IMR-90 (cell line): ENCODE data around the gene BTBD9. TPM values are rescaled to one million over a fixed set of nuclear protein-coding genes. Genes with fewer than 3 reads are reported as not detected.

Experiments
- ATAC-seq: fragments of 200-7000 bp; cut with Tn5 transposase; 2 replicates; pipeline ENCODE4 v1.9.1; 2020; ENCODE audit warnings: low read depth, mild to moderate bottlenecking, moderate library complexity
- BruUV-seq: library from RNA; stranded (reverse); fragments of 400-500 nt; replicated peaks from 2 replicates; lab custom pipeline; 2021; lab: Mats Ljungman, UMichigan
- CTCF ChIA-PET: fragments of 300-600 bp; formaldehyde crosslinking; extraction: SDS; loops from one replicate; lab custom pipeline; 2021; ENCODE audit warnings: antibody characterized with exemption; lab: Yijun Ruan, JAX
- POLR2A ChIA-PET: fragments of 300-600 bp; sonication (Branson Sonifier 250); formaldehyde crosslinking; loops from one replicate; lab custom pipeline; 2022; ENCODE audit warnings: antibody characterized with exemption; ENCODE audit not compliant: unreplicated experiment; lab: Charles Lee
- DNase-seq: peaks from one replicate; pipeline ENCODE4 v3.0.0; 2013
- H2AFZ ChIP-seq: replicated peaks from 2 replicates; pipeline ENCODE3; 2013; ENCODE audit warnings: low read length, mild to moderate bottlenecking; ENCODE audit not compliant: poor library complexity
- H2AK5ac ChIP-seq: 2 replicates; pipeline ENCODE4 v1.6.1; 2013; ENCODE audit warnings: low read depth, low read length, inconsistent platforms
- H2AK9ac ChIP-seq: replicated peaks from 2 replicates; pipeline ENCODE3; 2013; ENCODE audit warnings: mild to moderate bottlenecking, low read depth, low read length, moderate library complexity; ENCODE audit not compliant: poor library complexity
- H2BK120ac ChIP-seq: 2 replicates; pipeline ENCODE4 v1.6.1; 2013; ENCODE audit warnings: low read depth, low read length, inconsistent platforms
- H2BK15ac ChIP-seq: 3 replicates; pipeline ENCODE4 v1.6.1; 2013; ENCODE audit warnings: low read depth, low read length, inconsistent platforms
- H2BK20ac ChIP-seq: 2 replicates; pipeline ENCODE4 v1.6.1; 2013; ENCODE audit warnings: low read depth, mild to moderate bottlenecking, inconsistent platforms, low read length, moderate library complexity
- H2BK5ac ChIP-seq: 2 replicates; pipeline ENCODE4 v1.6.1; 2013; ENCODE audit warnings: mild to moderate bottlenecking, low read depth, low read length, inconsistent platforms; ENCODE audit not compliant: poor library complexity, severe bottlenecking
- H3K14ac ChIP-seq: replicated peaks from 2 replicates; pipeline ENCODE4 v1.6.1; 2013; ENCODE audit warnings: low read depth, low read length, inconsistent platforms
- H3K18ac ChIP-seq: 2 replicates; pipeline ENCODE4 v1.6.1; 2013; ENCODE audit warnings: low read depth, low read length, control low read depth
- H3K23ac ChIP-seq: 2 replicates; pipeline ENCODE4 v1.6.1; 2013; ENCODE audit warnings: low read depth, low read length, inconsistent platforms
- H3K27ac ChIP-seq: 2 replicates; pipeline ENCODE4 v1.5.1; 2013; ENCODE audit warnings: mild to moderate bottlenecking, control low read depth, low read length; ENCODE audit not compliant: insufficient read depth
- H3K27me3 ChIP-seq: 2 replicates; pipeline ENCODE4 v1.6.1; 2013; ENCODE audit warnings: low read length; ENCODE audit not compliant: control insufficient read depth, insufficient read depth
- H3K36me3 ChIP-seq: 2 replicates; pipeline ENCODE4 v1.6.1; 2013; ENCODE audit warnings: low read length, mixed read lengths; ENCODE audit not compliant: control insufficient read depth, insufficient read depth
- H3K4ac ChIP-seq: 2 replicates; pipeline ENCODE4 v1.6.1; 2013; ENCODE audit warnings: low read depth, low read length, inconsistent platforms
- H3K4me1 ChIP-seq: 2 replicates; pipeline ENCODE4 v1.6.1; 2013; ENCODE audit warnings: low read length, mixed read lengths; ENCODE audit not compliant: control insufficient read depth, insufficient read depth
- H3K4me2 ChIP-seq: 2 replicates; pipeline ENCODE4 v1.6.1; 2013; ENCODE audit warnings: low read depth, mild to moderate bottlenecking, control low read depth, low read length, moderate library complexity
- H3K4me3 ChIP-seq: 2 replicates; pipeline ENCODE4 v1.5.1; 2013; ENCODE audit warnings: low read depth, mild to moderate bottlenecking, control low read depth, low read length, moderate library complexity; ENCODE audit not compliant: insufficient read depth
- H3K56ac ChIP-seq: 2 replicates; pipeline ENCODE4 v1.6.1; 2013; ENCODE audit warnings: low read length, inconsistent platforms; ENCODE audit not compliant: insufficient read depth; ENCODE audit errors: extremely low read depth
- H3K79me1 ChIP-seq, 2 experiments: 2 replicates each; pipeline ENCODE4 v1.6.1; 2013; ENCODE audit warnings: low read length in 2 of 2, inconsistent platforms in 1 of 2, low read depth in 1 of 2
- H3K9ac ChIP-seq: 2 replicates; pipeline ENCODE4 v1.6.1; 2013; ENCODE audit warnings: low read depth, low read length, control low read depth
- H3K9me1 ChIP-seq: 2 replicates; pipeline ENCODE4 v1.6.1; 2013; ENCODE audit warnings: low read length, inconsistent platforms; ENCODE audit not compliant: insufficient read depth
- H3K9me3 ChIP-seq: 2 replicates; pipeline ENCODE4 v1.6.1; 2013; ENCODE audit warnings: low read length; ENCODE audit not compliant: control insufficient read depth, insufficient read depth
- H4K20me1 ChIP-seq: 2 replicates; pipeline ENCODE4 v1.6.1; 2013; ENCODE audit warnings: low read length, inconsistent platforms; ENCODE audit not compliant: insufficient read depth
- H4K5ac ChIP-seq: 2 replicates; pipeline ENCODE4 v1.6.1; 2013; ENCODE audit warnings: mild to moderate bottlenecking, low read depth, low read length, control low read depth
- H4K8ac ChIP-seq, 2 experiments: 2 replicates each; pipeline ENCODE4 v1.6.1; 2013; ENCODE audit warnings: low read depth in 2 of 2, low read length in 2 of 2, control low read depth in 1 of 2, inconsistent platforms in 1 of 2
- H4K91ac ChIP-seq: 2 replicates; pipeline ENCODE4 v1.6.1; 2013; ENCODE audit warnings: low read depth, low read length, inconsistent platforms; ENCODE audit not compliant: insufficient read depth
- CHD1 ChIP-seq: IDR thresholded peaks from 2 replicates; pipeline ENCODE4 v1.6.1; 2012; ENCODE audit warnings: low read depth, low read length, improper control_type of control experiment
- ELK1 ChIP-seq: fragments of 150-350 bp; IDR thresholded peaks from 2 replicates; pipeline ENCODE4 v1.6.1; 2016; ENCODE audit warnings: low read depth, mild to moderate bottlenecking, low read length, moderate library complexity, borderline replicate concordance
- FOS ChIP-seq: fragments of 150-350 bp; IDR thresholded peaks from 2 replicates; pipeline ENCODE4 v1.6.1; 2016; ENCODE audit warnings: low read depth, low read length
- MAZ ChIP-seq: IDR thresholded peaks from 2 replicates; pipeline ENCODE4 v1.6.1; 2012; ENCODE audit warnings: low read depth, mild to moderate bottlenecking, low read length, improper control_type of control experiment, moderate library complexity, borderline replicate concordance
- MXI1 ChIP-seq: IDR thresholded peaks from 2 replicates; pipeline ENCODE4 v1.6.1; 2012; ENCODE audit warnings: low read depth, mild to moderate bottlenecking, low read length, moderate library complexity, borderline replicate concordance
- NFE2L2 ChIP-seq: fragments of 150-350 bp; IDR thresholded peaks from 2 replicates; pipeline ENCODE4 v1.6.1; 2016; ENCODE audit warnings: low read depth, mild to moderate bottlenecking, low read length
- RAD21 ChIP-seq: IDR thresholded peaks from 2 replicates; pipeline ENCODE4 v1.6.1; 2012; ENCODE audit warnings: low read length, improper control_type of control experiment
- RFX5 ChIP-seq: IDR thresholded peaks from 2 replicates; pipeline ENCODE4 v1.8.0; 2012; ENCODE audit warnings: low read depth, mild to moderate bottlenecking, low read length, moderate library complexity
- WGBS, 2 experiments: methylation state at CpG; one replicate each; pipeline versions ENCODE4 v1.1.5 to v1.1.7; 2013; ENCODE audit warnings: missing lambda C conversion rate in 2 of 2; ENCODE audit not compliant: insufficient read length in 1 of 2; ENCODE audit errors: extremely low coverage in 2 of 2; 5-methylcytosine and 5-hydroxymethylcytosine counted together
- dilution Hi-C: fragments of 300-500 bp; cut with HindIII; formaldehyde crosslinking; loops from one replicate; pipeline ENCODE4 v1.14.3; 2018; ENCODE audit warnings: low sequenced_read_pairs; ENCODE audit not compliant: unreplicated experiment
- in situ Hi-C: fragments of 300-500 bp; cut with MboI; formaldehyde crosslinking; loops from 3 replicates; pipeline ENCODE4 v1.14.3; 2019; ENCODE audit warnings: low sequenced_read_pairs, inconsistent platforms, mixed read lengths
- intact Hi-C: fragments of 100-400 bp; cut with micrococcal nuclease; formaldehyde crosslinking; loops from 2 replicates; pipeline ENCODE4 v1.10.0; 2022
- polyA plus RNA-seq, 3 experiments: library from polyadenylated mRNA; depleted of rRNA; stranded (reverse); fragments of >200 nt; gene quantifications; 2 replicates each; pipeline ENCODE4 v1.2.3, GENCODE V29; 2012; ENCODE audit warnings: low replicate concordance in 1 of 3
- total RNA-seq: library from RNA; depleted of rRNA; stranded (reverse); fragments of >200 nt; gene quantifications from 2 replicates; pipeline ENCODE4 v1.2.3, GENCODE V29; 2012

The BTBD9 gene
- total and polyA plus RNA-seq, 2 of the 4 experiments (the other 2 are of a cell fraction) = 4.1 to 22.0 TPM

GRCh38 chr6:38248500-38249234, 391.1 kb downstream of the BTBD9 start:
- CTCF ChIA-PET = no interaction called here
- no peaks in the 10 kb centered on the region for H3K27me3 ChIP-seq
- in situ Hi-C loops = no loop called here
- BruUV-seq = no TSS peak
- no peak overlapping the region for H4K5ac ChIP-seq
- H2BK120ac ChIP-seq = no peak overlapping the region
- H2AK5ac ChIP-seq = no peak overlapping the region
- H2BK20ac ChIP-seq = no peak overlapping the region
- no peaks in the 10 kb centered on the region for H3K4me1 ChIP-seq
- POLR2A ChIA-PET = no interaction called here
- no peak overlapping the region for H2BK15ac ChIP-seq
- H3K27ac ChIP-seq = no peak overlapping the region
- DNase-seq (peak; percentile 33), ATAC-seq (no peak)
- no peak overlapping the region for H2AFZ ChIP-seq
- H3K18ac ChIP-seq = no peak overlapping the region
- intact Hi-C loops = no loop called here
- H3K23ac ChIP-seq = no peak overlapping the region
- no peak overlapping the region for H4K8ac ChIP-seq
- no peak overlapping the region for H2BK5ac ChIP-seq
- TF ChIP-seq ELK1 (no peak), NFE2L2 (no peak), MAZ (no peak), FOS (no peak), RAD21 (no peak), MXI1 (no peak), RFX5 (no peak), CHD1 (no peak)
- H4K20me1 ChIP-seq = no peaks in the 10 kb centered on the region
- H3K14ac ChIP-seq = no peak overlapping the region
- H3K4me3 ChIP-seq = no peak overlapping the region
- H3K9ac ChIP-seq = no peak overlapping the region
- WGBS, 2 experiments = 60% methylated on average over 1 of the region's 9 CpGs; no CpG with 5 or more reads in 1 of the 2 experiments
- no peaks in the 10 kb centered on the region for H3K79me1 ChIP-seq
- no peak overlapping the region for H3K4me2 ChIP-seq
- no peaks in the 10 kb centered on the region for H3K9me3 ChIP-seq
- H3K36me3 ChIP-seq = no peaks in the 10 kb centered on the region
- no peak overlapping the region for H4K91ac ChIP-seq
- no peaks in the 10 kb centered on the region for H3K9me1 ChIP-seq
- no peak overlapping the region for H3K56ac ChIP-seq
- dilution Hi-C loops = no loop called here
- no peak overlapping the region for H2AK9ac ChIP-seq
- H3K4ac ChIP-seq = no peak overlapping the region
